Measurements from ENCODE around the gene TFDP2. TPM values are rescaled to one million over a fixed set of nuclear protein-coding genes. Genes with fewer than 3 reads are reported as not detected.
"Not testable (repeated sequence)": the region's sequence is repeated elsewhere in the genome, so short reads cannot be mapped to it uniquely, and the experiment has no call there.

TFDP2 gene
- total and polyA plus RNA-seq, 7 donors, result 5.5 to 46.9 (median 29.7) TPM

DNA sequence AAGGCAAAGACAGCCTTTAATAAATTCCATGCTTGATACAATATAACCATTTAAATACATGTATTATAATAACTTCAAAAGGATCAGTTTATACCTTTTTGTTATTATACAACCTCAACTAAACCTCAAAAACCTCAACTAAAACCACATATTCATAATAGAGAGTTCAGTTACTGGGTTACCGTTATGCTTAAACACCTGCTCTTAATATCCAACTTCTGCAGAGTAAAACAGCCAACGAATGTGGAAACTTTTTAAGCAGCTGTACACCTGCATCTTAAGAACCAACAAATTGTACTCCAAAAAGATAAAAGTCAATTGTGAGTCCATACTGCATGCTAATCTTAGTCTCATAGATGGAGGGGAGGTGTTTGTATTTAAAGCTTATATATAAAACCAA, 53.5 kb downstream of the TFDP2 start:
- TF ChIP-seq CTCF (IDR thresholded peaks at IDR 0.05), result no peak
- H3K9me3 ChIP-seq, result no peaks in the 10 kb centered on the region
- no peaks in the 10 kb centered on the region for H3K27me3 ChIP-seq (ENCODE audit: insufficient read depth in 3 of 3, low read length in 2 of 3)
- 58 to 63% (median 62%) methylated on average over 2 of the region's 2 CpGs for WGBS, 3 donors
- no peaks in the 10 kb centered on the region for H3K36me3 ChIP-seq (ENCODE audit: insufficient read depth in 1 of 2, low read depth in 1 of 2)
- ATAC-seq (no peak), DNase-seq (no peak)
- H3K27ac ChIP-seq, result no peak overlapping the region
- H3K4me3 ChIP-seq, result no peak overlapping the region
- H3K4me1 ChIP-seq, result no peaks in the 10 kb centered on the region
- intact Hi-C loops (cut with DNase I), result no loop called here

DNA sequence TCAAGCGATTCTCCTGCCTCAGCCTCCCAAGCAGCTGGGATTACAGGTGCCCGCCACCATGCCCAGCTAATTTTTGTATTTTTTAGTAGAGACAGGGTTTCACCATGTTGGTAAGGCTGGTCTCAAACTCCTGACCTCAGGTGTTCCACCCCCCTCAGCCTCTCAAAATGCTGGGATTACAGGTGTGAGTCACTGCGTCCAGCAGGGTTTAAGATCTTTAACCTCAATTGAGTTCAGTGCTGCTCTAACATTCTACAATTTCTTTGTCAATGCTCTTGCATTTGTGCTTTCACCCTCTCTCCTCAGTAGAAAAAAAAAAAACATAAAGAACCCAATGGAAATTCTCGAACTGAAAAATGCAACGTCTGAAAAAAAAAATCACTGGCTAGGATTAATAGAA, 60.4 kb downstream of the TFDP2 start:
- DNase-seq; intact Hi-C loops (cut with DNase I); H3K9me3 ChIP-seq; H3K36me3 ChIP-seq (ENCODE audit: insufficient read depth in 1 of 2, low read depth in 1 of 2); H3K4me1 ChIP-seq; ATAC-seq; H3K27me3 ChIP-seq (ENCODE audit: insufficient read depth in 3 of 3, low read length in 2 of 3); H3K4me3 ChIP-seq; H3K27ac ChIP-seq: not testable (repeated sequence)
- 86 to 92% (median 86%) methylated on average over 5 of the region's 5 CpGs for WGBS, 3 donors

DNA sequence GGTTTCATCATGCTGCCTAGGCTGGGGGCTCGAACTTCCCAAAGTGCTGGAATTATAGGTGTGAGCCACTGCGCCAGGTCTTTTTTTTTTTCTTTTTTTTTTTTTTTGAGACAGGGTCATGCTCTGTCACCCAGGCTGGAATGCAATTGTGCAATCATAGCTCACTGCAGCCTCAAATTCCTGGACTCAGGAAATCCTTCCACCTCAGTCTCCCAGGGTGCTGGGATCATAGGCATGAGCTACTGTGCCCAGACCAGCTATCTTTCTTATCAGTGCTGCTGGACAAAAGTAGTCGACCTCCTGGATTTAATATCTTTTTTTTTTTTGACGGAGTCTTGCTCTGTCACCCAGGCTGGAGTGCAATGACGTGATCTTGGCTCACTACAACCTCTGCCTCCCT, 60.8 kb downstream of the TFDP2 start:
- no peak for DNase-seq
- no peaks in the 10 kb centered on the region for H3K4me1 ChIP-seq
- TF ChIP-seq CTCF (IDR thresholded peaks at IDR 0.05), result no peak
- intact Hi-C loops (cut with DNase I), result no loop called here
- no peaks in the 10 kb centered on the region for H3K9me3 ChIP-seq
- H3K27me3 ChIP-seq (ENCODE audit: insufficient read depth in 3 of 3, low read length in 2 of 3), result no peaks in the 10 kb centered on the region
- no peak overlapping the region for H3K27ac ChIP-seq
- H3K4me3 ChIP-seq, result no peak overlapping the region
- ATAC-seq, result no peak
- H3K36me3 ChIP-seq (ENCODE audit: insufficient read depth in 1 of 2, low read depth in 1 of 2), result no peaks in the 10 kb centered on the region
- WGBS, 3 donors, result 94 to 98% (median 95%) methylated on average over 5 of the region's 5 CpGs

GRCh38 chr3:142087676-142088075, 61.7 kb downstream of the TFDP2 start:
- Histone ChIP-seq H3K27me3 (ENCODE audit: insufficient read depth in 3 of 3, low read length in 2 of 3) (no peaks in the 10 kb centered on the region), H3K36me3 (ENCODE audit: insufficient read depth in 1 of 2, low read depth in 1 of 2) (no peaks in the 10 kb centered on the region), H3K9me3 (no peaks in the 10 kb centered on the region), H3K27ac (no peak overlapping the region), H3K4me3 (no peak overlapping the region), H3K4me1 (no peaks in the 10 kb centered on the region)
- no peak for TF ChIP-seq CTCF (IDR thresholded peaks at IDR 0.05)
- 52 to 66% (median 64%) methylated on average over 1 of the region's 1 CpG for WGBS, 3 donors
- ATAC-seq (no peak), DNase-seq (no peak)
- intact Hi-C loops (cut with DNase I), result no loop called here

- intact Hi-C loops (cut with DNase I), result no loop called here
- Histone ChIP-seq H3K27me3 (ENCODE audit: insufficient read depth in 3 of 3, low read length in 2 of 3) (no peaks in the 10 kb centered on the region), H3K27ac (no peak overlapping the region), H3K4me3 (no peak overlapping the region), H3K9me3 (no peaks in the 10 kb centered on the region), H3K4me1 (no peaks in the 10 kb centered on the region), H3K36me3 (ENCODE audit: insufficient read depth in 1 of 2, low read depth in 1 of 2) (no peaks in the 10 kb centered on the region)
- no peak for DNase-seq
- no peak for TF ChIP-seq CTCF (IDR thresholded peaks at IDR 0.05)
- 79 to 81% (median 80%) methylated on average over 2 of the region's 2 CpGs for WGBS, 3 donors
- ATAC-seq, result no peak
Measured at GRCh38 chr3:142086581-142087090, 62.7 kb downstream of the TFDP2 start.

Data from psoas muscle (tissue), 8 donors.